ENCODE data around the gene GRK5.

GRK5 gene

DNA sequence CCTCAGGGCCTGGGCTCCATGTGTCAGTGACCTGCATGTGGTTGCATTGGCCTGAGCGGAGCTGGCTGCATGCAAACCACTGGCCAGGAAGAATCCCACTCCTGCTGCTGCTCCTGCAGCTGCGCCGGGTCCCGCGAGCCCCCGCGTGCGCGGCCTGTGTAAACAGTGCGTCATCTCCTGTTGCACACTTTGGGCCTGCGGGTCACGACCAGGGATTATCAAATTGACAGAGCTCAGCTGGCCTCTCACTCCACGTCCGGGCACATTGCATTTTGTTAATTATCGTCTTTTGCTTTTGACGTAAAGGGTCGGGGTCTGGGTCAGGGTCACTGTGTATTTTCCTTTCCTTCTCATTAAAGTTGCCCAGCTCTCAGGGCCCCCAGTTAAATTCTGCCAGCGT is 202.5 kb downstream of the GRK5 start:
- DNase-seq = peak; percentile 5

GRCh38 chr10:119410361-119411116 is 203.2 kb downstream of the GRK5 start:
- no peak for DNase-seq

DNA sequence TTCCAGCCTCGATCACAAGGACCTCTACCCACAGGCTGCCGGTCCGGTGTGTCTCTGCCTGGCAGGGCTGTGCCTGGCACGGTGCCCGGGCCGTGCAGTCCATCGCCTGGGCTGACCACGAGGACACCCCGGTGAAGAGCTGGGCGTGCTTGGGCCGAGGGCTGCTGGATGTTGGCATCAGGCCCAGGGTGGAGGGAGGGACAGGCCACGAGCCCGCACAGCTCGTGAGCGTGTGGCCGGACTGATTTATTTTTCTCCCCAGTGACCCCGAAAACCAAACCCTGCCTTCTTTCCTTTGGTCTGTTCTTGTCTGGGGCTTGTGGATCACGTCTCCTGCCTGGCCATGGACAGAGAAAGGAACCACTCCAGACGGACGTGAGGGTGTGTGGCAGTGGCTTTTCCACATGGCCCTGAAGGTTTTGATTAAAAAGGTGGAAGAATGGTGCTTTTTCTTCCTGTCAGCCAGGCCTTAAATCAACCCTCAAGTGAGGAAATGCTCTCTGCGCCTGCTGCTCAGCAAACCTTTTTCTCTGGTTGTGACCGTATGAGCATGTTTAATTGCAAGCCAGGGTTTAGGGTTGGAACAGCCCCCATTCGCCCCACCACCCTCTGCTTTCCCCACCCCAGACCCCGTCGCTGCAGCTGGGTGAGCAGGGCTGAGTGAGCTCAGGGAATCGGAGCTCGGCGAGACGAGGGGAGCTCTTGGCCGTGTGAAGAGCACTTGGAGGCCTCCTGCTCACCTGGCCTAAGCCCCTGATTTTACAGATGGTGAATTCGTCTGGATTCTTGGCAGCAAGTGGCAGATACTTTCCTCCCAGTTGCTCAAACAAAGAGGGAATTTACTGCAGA is 205.1 kb downstream of the GRK5 start:
- DNase-seq = no peak

- no peak for DNase-seq
These were observed 205.7 kb downstream of the GRK5 start for GRCh38 chr10:119413093-119413453.

GRCh38 chr10:119413471-119414080 is 206.2 kb downstream of the GRK5 start:
- no peak for DNase-seq

- DNase-seq = no peak
These were observed 206.8 kb downstream of the GRK5 start for GRCh38 chr10:119414081-119414611.

GRCh38 chr10:119415121-119415520 is 207.8 kb downstream of the GRK5 start:
- DNase-seq = no peak

GRCh38 chr10:119415536-119416503 is 208.4 kb downstream of the GRK5 start:
- DNase-seq = no peak

GRCh38 chr10:119416855-119417254 is 209.5 kb downstream of the GRK5 start:
- DNase-seq = no peak

DNA sequence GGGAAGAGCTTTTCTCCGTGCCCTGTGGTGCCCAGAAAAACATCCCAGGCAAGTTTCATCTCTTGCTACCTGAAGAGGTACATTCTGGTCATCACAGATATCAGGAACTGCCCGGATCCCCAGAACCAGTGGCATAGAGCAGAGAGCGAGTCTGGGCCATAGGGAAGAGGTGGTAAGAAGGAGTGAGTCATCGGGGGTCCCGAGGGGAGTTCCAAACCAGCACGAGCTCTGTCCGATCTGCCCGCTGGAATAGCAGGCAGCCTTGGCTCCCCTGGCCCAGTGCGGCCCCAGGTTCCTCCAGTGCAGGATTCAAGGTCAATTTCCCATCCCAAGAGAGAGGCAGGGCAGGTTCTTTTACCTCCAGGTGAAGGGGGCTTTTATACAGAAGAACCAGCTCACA is 210.5 kb downstream of the GRK5 start:
- DNase-seq = no peak

DNA sequence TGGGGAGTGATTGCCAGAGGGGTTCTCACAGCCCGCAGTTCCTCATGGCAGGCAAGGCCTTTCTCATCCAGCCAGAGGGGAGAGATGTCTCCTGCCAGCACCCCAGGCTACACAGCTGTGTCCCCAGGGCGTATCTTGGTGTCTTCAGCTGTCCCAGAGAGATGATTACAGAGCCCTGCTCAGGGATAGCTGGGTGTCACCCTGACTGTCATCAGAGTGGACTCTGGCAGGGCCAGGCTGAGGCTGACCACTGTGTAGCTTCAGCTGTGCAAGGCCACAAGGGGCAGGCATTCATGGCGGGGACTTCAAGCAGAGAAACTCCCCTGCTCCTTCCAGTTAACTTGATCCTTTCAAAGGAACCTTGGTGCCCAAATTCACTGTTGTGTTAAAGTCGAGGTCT is 211.0 kb downstream of the GRK5 start:
- DNase-seq = no peak

- DNase-seq = no peak
These were observed 212.6 kb downstream of the GRK5 start for GRCh38 chr10:119419931-119420330.

GRCh38 chr10:119420950-119421875 is 213.8 kb downstream of the GRK5 start:
- no peak for DNase-seq

- DNase-seq = peak; percentile 27
These were observed 214.7 kb downstream of the GRK5 start for GRCh38 chr10:119421891-119422681.

- DNase-seq = no peak
These were observed 215.5 kb downstream of the GRK5 start for GRCh38 chr10:119422682-119423509.

GRCh38 chr10:119423510-119424257 is 216.3 kb downstream of the GRK5 start:
- DNase-seq = no peak

GRCh38 chr10:119424258-119424975 is 217.0 kb downstream of the GRK5 start:
- no peak for DNase-seq

Measured in NCI-H2227 treated with DMSO at 0.1 percent for 48 hours (cell line).